Uterus (tissue), 2 donors: Measurements from ENCODE around the gene VKORC1L1.

Source experiments
- POLR2A ChIP-seq, 2 donors: fragments of 450-650 bp; IDR thresholded peaks; one replicate each; pipeline ENCODE4 v1.6.1; 2016; ENCODE audit warnings: antibody characterized with exemption in 2 of 2, mild to moderate bottlenecking in 1 of 2, moderate library complexity in 1 of 2
- TF ChIP-seq, protein P1 (sequence below), 4 experiments: fragments of 200-600 bp in 2 of 4; fragments of 450-650 bp in 2 of 4; sonication (generic) in 2 of 4; IDR thresholded peaks; one replicate each; pipeline ENCODE4 v1.5.1; 2016 to 2019; ENCODE audit warnings: antibody characterized with exemption in 4 of 4, mild to moderate bottlenecking in 2 of 4, moderate library complexity in 1 of 4

DNA sequence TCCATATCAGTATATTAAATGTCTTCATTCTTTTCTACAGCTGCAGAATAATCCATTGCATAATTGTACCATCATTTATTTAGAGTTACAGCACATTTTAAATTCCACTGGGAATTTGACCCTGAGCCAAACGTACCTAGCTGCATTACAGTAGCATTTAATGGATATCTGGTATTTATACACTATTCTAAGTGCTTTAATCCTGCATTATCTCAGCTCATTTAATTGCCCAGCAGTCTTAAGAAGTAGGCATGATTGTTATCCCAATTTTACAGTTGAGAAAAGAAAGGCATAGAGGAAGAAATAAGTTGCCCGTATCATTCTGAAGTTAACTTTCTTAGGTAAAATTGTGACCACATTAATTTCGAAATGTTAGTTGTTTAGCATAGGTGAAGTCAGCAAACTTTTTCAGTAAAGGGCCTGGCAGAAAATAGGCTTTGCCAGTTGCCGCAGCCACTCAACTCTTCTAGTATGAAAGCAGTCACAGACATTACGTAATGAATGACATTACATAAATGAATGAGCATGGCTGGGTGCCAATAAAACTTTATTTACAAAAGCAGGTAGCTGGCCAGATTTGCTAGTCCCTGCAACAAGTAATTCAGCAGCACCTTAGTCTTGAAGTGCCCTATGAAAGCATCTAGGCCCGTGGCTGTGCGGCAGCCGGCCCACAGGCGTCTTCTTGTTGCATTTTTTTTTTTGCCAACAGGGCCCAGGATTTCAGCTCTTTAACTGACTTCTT is 79.1 kb downstream of the VKORC1L1 start:
- TF ChIP-seq, protein P1, sequence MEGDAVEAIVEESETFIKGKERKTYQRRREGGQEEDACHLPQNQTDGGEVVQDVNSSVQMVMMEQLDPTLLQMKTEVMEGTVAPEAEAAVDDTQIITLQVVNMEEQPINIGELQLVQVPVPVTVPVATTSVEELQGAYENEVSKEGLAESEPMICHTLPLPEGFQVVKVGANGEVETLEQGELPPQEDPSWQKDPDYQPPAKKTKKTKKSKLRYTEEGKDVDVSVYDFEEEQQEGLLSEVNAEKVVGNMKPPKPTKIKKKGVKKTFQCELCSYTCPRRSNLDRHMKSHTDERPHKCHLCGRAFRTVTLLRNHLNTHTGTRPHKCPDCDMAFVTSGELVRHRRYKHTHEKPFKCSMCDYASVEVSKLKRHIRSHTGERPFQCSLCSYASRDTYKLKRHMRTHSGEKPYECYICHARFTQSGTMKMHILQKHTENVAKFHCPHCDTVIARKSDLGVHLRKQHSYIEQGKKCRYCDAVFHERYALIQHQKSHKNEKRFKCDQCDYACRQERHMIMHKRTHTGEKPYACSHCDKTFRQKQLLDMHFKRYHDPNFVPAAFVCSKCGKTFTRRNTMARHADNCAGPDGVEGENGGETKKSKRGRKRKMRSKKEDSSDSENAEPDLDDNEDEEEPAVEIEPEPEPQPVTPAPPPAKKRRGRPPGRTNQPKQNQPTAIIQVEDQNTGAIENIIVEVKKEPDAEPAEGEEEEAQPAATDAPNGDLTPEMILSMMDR (IDR thresholded peaks at IDR 0.05): no peak
- TF ChIP-seq POLR2A (IDR thresholded peaks at IDR 0.05): no peak
